Measurements from ENCODE around the gene SEMA3E.

DNA sequence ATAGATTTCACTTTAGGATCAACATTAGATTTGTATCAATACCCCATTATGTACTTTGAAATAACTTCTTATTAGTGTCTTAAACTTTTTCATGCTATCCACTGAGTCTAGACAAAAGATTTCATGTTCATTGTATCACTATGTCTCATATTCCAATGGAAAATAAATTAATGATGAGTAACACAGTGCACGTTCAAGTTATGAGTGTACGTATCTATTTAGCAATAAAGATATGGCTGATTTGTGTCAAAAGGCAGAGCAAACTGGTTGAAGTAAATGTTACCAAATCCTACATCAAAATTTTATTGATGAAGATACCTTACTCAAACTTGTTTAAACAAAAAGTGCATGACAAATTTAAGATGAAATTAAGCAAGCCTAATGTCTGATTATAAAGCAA lies 102.4 kb downstream of the SEMA3E start:
- TF ChIP-seq, protein P1, sequence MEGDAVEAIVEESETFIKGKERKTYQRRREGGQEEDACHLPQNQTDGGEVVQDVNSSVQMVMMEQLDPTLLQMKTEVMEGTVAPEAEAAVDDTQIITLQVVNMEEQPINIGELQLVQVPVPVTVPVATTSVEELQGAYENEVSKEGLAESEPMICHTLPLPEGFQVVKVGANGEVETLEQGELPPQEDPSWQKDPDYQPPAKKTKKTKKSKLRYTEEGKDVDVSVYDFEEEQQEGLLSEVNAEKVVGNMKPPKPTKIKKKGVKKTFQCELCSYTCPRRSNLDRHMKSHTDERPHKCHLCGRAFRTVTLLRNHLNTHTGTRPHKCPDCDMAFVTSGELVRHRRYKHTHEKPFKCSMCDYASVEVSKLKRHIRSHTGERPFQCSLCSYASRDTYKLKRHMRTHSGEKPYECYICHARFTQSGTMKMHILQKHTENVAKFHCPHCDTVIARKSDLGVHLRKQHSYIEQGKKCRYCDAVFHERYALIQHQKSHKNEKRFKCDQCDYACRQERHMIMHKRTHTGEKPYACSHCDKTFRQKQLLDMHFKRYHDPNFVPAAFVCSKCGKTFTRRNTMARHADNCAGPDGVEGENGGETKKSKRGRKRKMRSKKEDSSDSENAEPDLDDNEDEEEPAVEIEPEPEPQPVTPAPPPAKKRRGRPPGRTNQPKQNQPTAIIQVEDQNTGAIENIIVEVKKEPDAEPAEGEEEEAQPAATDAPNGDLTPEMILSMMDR (conservative IDR thresholded peaks at IDR 0.05 in 1 of 2, IDR thresholded peaks at IDR 0.05 in 1 of 2; ENCODE audit: extremely low read depth in 1 of 2, insufficient read depth in 1 of 2, low read depth in 1 of 2, low read length in 2 of 2): no peak
- no peak for TF ChIP-seq EZH2 (IDR thresholded peaks at IDR 0.05; ENCODE audit: borderline replicate concordance, low read length)
